Activated CD8-positive, alpha-beta memory T cell treated with anti-CD3 and anti-CD28 coated beads for 4 hours (primary cell): Measurements from ENCODE around the gene GSK3A.

Experiments
- DNase-seq, 2 donors: peaks; one replicate each; pipeline ENCODE4 v3.0.0-alpha.2; 2020; ENCODE audit warnings: low read depth in 2 of 2

Gene GSK3A

GRCh38 chr19:42242512-42243409 is at the start of gene GSK3A:
Gene GSK3A (minus strand): TSS chr19:42242602. CDS start chr19:42242465, 137 bp downstream.
- peak; percentile 88 to 91 for DNase-seq

- DNase-seq = no peak
Measured at GRCh38 chr19:42291435-42291810, 49.0 kb upstream of the GSK3A start.

- peak in 1 of 2 donors; percentile 27 for DNase-seq
Measured at GRCh38 chr19:42290523-42291434, 48.4 kb upstream of the GSK3A start.

- no peak for DNase-seq
Measured at GRCh38 chr19:42290136-42290522, 47.7 kb upstream of the GSK3A start.

- DNase-seq = no peak
Measured at GRCh38 chr19:42289556-42290041, 47.2 kb upstream of the GSK3A start.

GRCh38 chr19:42288881-42289555 is 46.6 kb upstream of the GSK3A start:
- no peak for DNase-seq

GRCh38 chr19:42288387-42288786 is 46.0 kb upstream of the GSK3A start:
- DNase-seq = no peak

- no peak for DNase-seq
Measured at GRCh38 chr19:42287827-42288107, 45.4 kb upstream of the GSK3A start.

- DNase-seq = no peak
Measured at GRCh38 chr19:42287017-42287826, 44.8 kb upstream of the GSK3A start.

- no peak for DNase-seq
Measured at GRCh38 chr19:42286349-42287016, 44.1 kb upstream of the GSK3A start.

- no peak for DNase-seq
Measured at GRCh38 chr19:42285988-42286348, 43.6 kb upstream of the GSK3A start.

GRCh38 chr19:42285541-42285941 is 43.1 kb upstream of the GSK3A start:
- no peak for DNase-seq

- DNase-seq = no peak
Measured at GRCh38 chr19:42284591-42285341, 42.4 kb upstream of the GSK3A start.

GRCh38 chr19:42284066-42284501 is 41.7 kb upstream of the GSK3A start:
- DNase-seq = peak; percentile 48 to 72

GRCh38 chr19:42283188-42284065 is 41.0 kb upstream of the GSK3A start:
- peak; percentile 91 to 92 for DNase-seq

- no peak for DNase-seq
Measured at GRCh38 chr19:42282819-42283187, 40.4 kb upstream of the GSK3A start.

GRCh38 chr19:42281827-42282762 is 39.7 kb upstream of the GSK3A start:
- DNase-seq = no peak
